Measurements from ENCODE around the gene TTC33. TPM values are rescaled to one million over a fixed set of nuclear protein-coding genes. Genes with fewer than 3 reads are reported as not detected.

Gene TTC33
- total RNA-seq, 2 donors from 2014 or later = 13.5 to 19.3 TPM

GRCh38 chr5:40483316-40483715, 272.4 kb downstream of the TTC33 start:
- Mint-ChIP-seq H3K4me1 (no peaks in the 10 kb centered on the region), H3K9me3 (no peaks in the 10 kb centered on the region), H3K27ac (no peak overlapping the region), H3K36me3 (ENCODE audit: low read depth) (no peaks in the 10 kb centered on the region), H3K27me3 (ENCODE audit: insufficient read depth) (no peaks in the 10 kb centered on the region), H3K4me3 (no peak overlapping the region)
- no peaks in the 10 kb centered on the region for H3K4me1 ChIP-seq (ENCODE audit: control insufficient read depth, insufficient read depth, low read length)
- no peaks in the 10 kb centered on the region for H3K27me3 ChIP-seq (ENCODE audit: control insufficient read depth, insufficient read depth, low read length, poor library complexity, severe bottlenecking)
- no peak overlapping the region for H3K9ac ChIP-seq (ENCODE audit: extremely low read depth, low read length, poor library complexity, severe bottlenecking)
- no peak overlapping the region for H3K4me3 ChIP-seq (ENCODE audit: low read length)
- H3K36me3 ChIP-seq (ENCODE audit: control insufficient read depth, insufficient read depth, low read length) = no peaks in the 10 kb centered on the region
- no peak for TF ChIP-seq CTCF (conservative IDR thresholded peaks at IDR 0.05)
- H3K27ac ChIP-seq (ENCODE audit: low read depth, low read length) = no peak overlapping the region
- no peaks in the 10 kb centered on the region for H3K9me3 ChIP-seq (ENCODE audit: control insufficient read depth, low read length)
- no peak for DNase-seq

GRCh38 chr5:40481241-40481640, 274.5 kb downstream of the TTC33 start:
- no peak overlapping the region for H3K27ac Mint-ChIP-seq
- WGBS, 2 experiments (ENCODE audit: insufficient coverage in 1 of 2, insufficient read length in 1 of 2) = 86 to 89% methylated on average over 2 of the region's 2 CpGs
- H3K4me1 Mint-ChIP-seq = no peaks in the 10 kb centered on the region
- H3K36me3 Mint-ChIP-seq (ENCODE audit: low read depth) = no peaks in the 10 kb centered on the region
- Histone ChIP-seq H3K4me3 (ENCODE audit: low read length) (no peak overlapping the region), H3K27ac (ENCODE audit: low read depth, low read length) (no peak overlapping the region), H3K36me3 (ENCODE audit: control insufficient read depth, insufficient read depth, low read length) (no peaks in the 10 kb centered on the region), H3K4me1 (ENCODE audit: control insufficient read depth, insufficient read depth, low read length) (no peaks in the 10 kb centered on the region), H3K9ac (ENCODE audit: extremely low read depth, low read length, poor library complexity, severe bottlenecking) (no peak overlapping the region), H3K9me3 (ENCODE audit: control insufficient read depth, low read length) (no peaks in the 10 kb centered on the region), H3K27me3 (ENCODE audit: control insufficient read depth, insufficient read depth, low read length, poor library complexity, severe bottlenecking) (no peaks in the 10 kb centered on the region)
- no peaks in the 10 kb centered on the region for H3K9me3 Mint-ChIP-seq
- TF ChIP-seq CTCF (conservative IDR thresholded peaks at IDR 0.05) = no peak
- no peak overlapping the region for H3K4me3 Mint-ChIP-seq
- DNase-seq = no peak
- no peaks in the 10 kb centered on the region for H3K27me3 Mint-ChIP-seq (ENCODE audit: insufficient read depth)

GRCh38 chr5:40480392-40480791, 275.4 kb downstream of the TTC33 start:
- Histone ChIP-seq H3K9me3 (ENCODE audit: control insufficient read depth, low read length) (no peaks in the 10 kb centered on the region), H3K4me1 (ENCODE audit: control insufficient read depth, insufficient read depth, low read length) (no peaks in the 10 kb centered on the region), H3K4me3 (ENCODE audit: low read length) (no peak overlapping the region), H3K9ac (ENCODE audit: extremely low read depth, low read length, poor library complexity, severe bottlenecking) (no peak overlapping the region), H3K27me3 (ENCODE audit: control insufficient read depth, insufficient read depth, low read length, poor library complexity, severe bottlenecking) (no peaks in the 10 kb centered on the region), H3K36me3 (ENCODE audit: control insufficient read depth, insufficient read depth, low read length) (no peaks in the 10 kb centered on the region), H3K27ac (ENCODE audit: low read depth, low read length) (no peak overlapping the region)
- no peak overlapping the region for H3K4me3 Mint-ChIP-seq
- H3K36me3 Mint-ChIP-seq (ENCODE audit: low read depth) = no peaks in the 10 kb centered on the region
- 87% methylated on average over 2 of the region's 2 CpGs; no CpG with 5 or more reads in 1 of the 2 experiments for WGBS, 2 experiments (ENCODE audit: insufficient coverage in 1 of 2, insufficient read length in 1 of 2)
- H3K9me3 Mint-ChIP-seq = no peaks in the 10 kb centered on the region
- no peaks in the 10 kb centered on the region for H3K4me1 Mint-ChIP-seq
- TF ChIP-seq CTCF (conservative IDR thresholded peaks at IDR 0.05) = no peak
- no peak overlapping the region for H3K27ac Mint-ChIP-seq
- no peaks in the 10 kb centered on the region for H3K27me3 Mint-ChIP-seq (ENCODE audit: insufficient read depth)
- DNase-seq = no peak

All from endodermal cell (in vitro differentiated cells).